GM12878 (cell line): ENCODE measurements around the gene PERM1. TPM values are rescaled to one million over a fixed set of nuclear protein-coding genes. Genes with fewer than 3 reads are reported as not detected.

Experiments
- ATAC-seq: fragments of 200-7000 bp; cut with Tn5 transposase; 3 replicates; pipeline ENCODE4 v1.9.1; 2020; ENCODE audit warnings: mild to moderate bottlenecking, moderate library complexity
- BruUV-seq: library from RNA; stranded (reverse); fragments of 400-500 nt; replicated peaks from 2 replicates; lab custom pipeline; 2021; lab: Mats Ljungman, UMichigan
- CTCF ChIA-PET: fragments of 300-600 bp; sonication (Branson Sonifier 250); formaldehyde crosslinking; extraction: SDS; loops from one replicate; lab custom pipeline; 2021; ENCODE audit warnings: inconsistent platforms; lab: Yijun Ruan, JAX
- POLR2A ChIA-PET: fragments of 350-600 bp; formaldehyde crosslinking; extraction: SDS; loops from one replicate; lab custom pipeline; 2021; ENCODE audit warnings: inconsistent platforms; lab: Charles Lee
- RAD21 ChIA-PET: fragments of 300-600 bp; sonication (Branson Sonifier 250); formaldehyde crosslinking; loops from one replicate; lab custom pipeline; 2023; ENCODE audit warnings: antibody characterized with exemption; ENCODE audit not compliant: unreplicated experiment; lab: Charles Lee
- SMC1A ChIA-PET: fragments of 300-600 bp; sonication (Branson Sonifier 250); formaldehyde crosslinking; loops from one replicate; lab custom pipeline; 2023; ENCODE audit not compliant: unreplicated experiment, uncharacterized antibody; lab: Charles Lee
- DNase-seq: peaks from one replicate; pipeline ENCODE4 v3.0.0-alpha.2; 2011; ENCODE audit warnings: low read depth, low spot score
- FAIRE-seq: peaks from 3 replicates; lab custom pipeline; 2011; peaks lifted over from hg19 to GRCh38; lab: Jason Lieb, UNC
- H2AFZ ChIP-seq: 2 replicates; pipeline ENCODE4 v1.6.0; 2011; ENCODE audit warnings: low read depth, low read length, control low read depth; ENCODE audit not compliant: control insufficient read depth
- H3K27ac ChIP-seq: 2 replicates; pipeline ENCODE4 v1.5.1; 2011; ENCODE audit warnings: control low read depth; ENCODE audit not compliant: control insufficient read depth, insufficient read depth
- H3K27me3 ChIP-seq, 2 experiments: replicated peaks in 1 of 2; 2 replicates each; pipeline versions ENCODE4 v1.6.0 to v1.6.1; 2011; ENCODE audit warnings: low read length in 1 of 2; ENCODE audit not compliant: control insufficient read depth in 2 of 2, insufficient read depth in 2 of 2
- H3K36me3 ChIP-seq, 2 experiments: 2 replicates each; pipeline ENCODE4 v1.5.1; 2011; ENCODE audit warnings: low read length in 1 of 2; ENCODE audit not compliant: control insufficient read depth in 2 of 2, insufficient read depth in 2 of 2
- H3K4me1 ChIP-seq: 2 replicates; pipeline ENCODE4 v1.6.1; 2011; ENCODE audit warnings: mild to moderate bottlenecking, low read length, moderate library complexity, mixed read lengths; ENCODE audit not compliant: control insufficient read depth, insufficient read depth
- H3K4me2 ChIP-seq: 2 replicates; pipeline ENCODE4 v1.6.0; 2011; ENCODE audit warnings: control low read depth; ENCODE audit not compliant: control insufficient read depth, insufficient read depth
- H3K4me3 ChIP-seq: fragments of 200-600 bp; sonication (generic); 2 replicates; pipeline ENCODE4 v1.5.1; 2016
- H3K79me2 ChIP-seq: 2 replicates; pipeline ENCODE4 v1.6.0; 2011; ENCODE audit warnings: low read length; ENCODE audit not compliant: control insufficient read depth, insufficient read depth
- H3K9ac ChIP-seq: 2 replicates; pipeline ENCODE4 v1.8.0; 2011; ENCODE audit warnings: low read length, control low read depth, mixed read lengths; ENCODE audit not compliant: control insufficient read depth, insufficient read depth
- H3K9me3 ChIP-seq: replicated peaks from 3 replicates; pipeline ENCODE4 v1.5.1; 2011; ENCODE audit warnings: mild to moderate bottlenecking, low read length; ENCODE audit not compliant: control insufficient read depth, insufficient read depth
- H4K20me1 ChIP-seq: 2 replicates; pipeline ENCODE4 v1.6.0; 2011; ENCODE audit not compliant: control insufficient read depth, insufficient read depth
- ASH2L ChIP-seq: fragments of 300-600, 200-600 bp; sonication (generic); IDR thresholded peaks from 2 replicates; pipeline ENCODE4 v1.6.1; 2017; ENCODE audit warnings: low read depth, mild to moderate bottlenecking, borderline replicate concordance
- BCL11A ChIP-seq: IDR thresholded peaks from 2 replicates; pipeline ENCODE4 v1.6.1; 2011; ENCODE audit warnings: low read depth, low read length
- CBX5 ChIP-seq: sonication (generic); IDR thresholded peaks from 2 replicates; pipeline ENCODE4 v1.6.1; 2016; ENCODE audit warnings: low read depth, moderate library complexity, mild to moderate bottlenecking, inconsistent platforms
- CHD4 ChIP-seq: fragments of 200-600 bp; sonication (generic); IDR thresholded peaks from 2 replicates; pipeline ENCODE4 v1.6.1; 2016; ENCODE audit warnings: mild to moderate bottlenecking
- E2F4 ChIP-seq: IDR thresholded peaks from 2 replicates; pipeline ENCODE4 v1.6.1; 2012; ENCODE audit warnings: low read depth, low read length, improper control_type of control experiment
- EED ChIP-seq: sonication (generic); IDR thresholded peaks from 2 replicates; pipeline ENCODE4 v1.6.1; 2016; ENCODE audit warnings: antibody characterized with exemption, low read depth
- IRF5 ChIP-seq: fragments of 450-650 bp; IDR thresholded peaks from 2 replicates; pipeline ENCODE4 v1.6.1; 2017; ENCODE audit warnings: borderline replicate concordance
- KLF5 ChIP-seq: fragments of 450-650 bp; IDR thresholded peaks from 2 replicates; pipeline ENCODE4 v1.6.1; 2014; ENCODE audit warnings: mild to moderate bottlenecking; ENCODE audit not compliant: partially characterized antibody
- NR2C1 ChIP-seq: fragments of 450-650 bp; IDR thresholded peaks from 2 replicates; pipeline ENCODE4 v1.6.1; 2017; ENCODE audit warnings: antibody characterized with exemption, mild to moderate bottlenecking, moderate library complexity
- NR2F1 ChIP-seq: fragments of 450-650 bp; conservative IDR thresholded peaks from 2 replicates; pipeline ENCODE4 v1.6.1; 2017; ENCODE audit warnings: mild to moderate bottlenecking
- PAX5 ChIP-seq: IDR thresholded peaks from 2 replicates; pipeline ENCODE4 v1.6.1; 2011; ENCODE audit warnings: low read depth, low read length, borderline replicate concordance
- STAT1 ChIP-seq: fragments of 450-650 bp; conservative IDR thresholded peaks from 2 replicates; pipeline ENCODE4 v1.6.1; 2014; ENCODE audit warnings: antibody characterized with exemption, mild to moderate bottlenecking
- TAF1 ChIP-seq: IDR thresholded peaks from 2 replicates; pipeline ENCODE4 v1.6.1; 2011; ENCODE audit warnings: mild to moderate bottlenecking, low read depth, low read length, borderline replicate concordance
- TCF12 ChIP-seq: IDR thresholded peaks from 2 replicates; pipeline ENCODE4 v1.6.1; 2011; ENCODE audit warnings: low read depth, mild to moderate bottlenecking, low read length
- ZBTB11 ChIP-seq: fragments of 450-650 bp; formaldehyde crosslinking; IDR thresholded peaks from 2 replicates; pipeline ENCODE4 v1.5.0; 2022; ENCODE audit warnings: mild to moderate bottlenecking, missing genetic modification characterization
- ZNF207 ChIP-seq: fragments of 450-650 bp; IDR thresholded peaks from 2 replicates; pipeline ENCODE4 v1.6.1; 2014; ENCODE audit warnings: antibody characterized with exemption, mild to moderate bottlenecking, borderline replicate concordance
- ZNF274 ChIP-seq: IDR thresholded peaks from one replicate; pipeline ENCODE4 v1.8.0; 2011; ENCODE audit not compliant: insufficient read length, insufficient read depth
- WGBS: methylation state at CpG from one replicate; pipeline ENCODE4 v1.1.6; 2016; ENCODE audit warnings: low lambda C conversion rate; ENCODE audit not compliant: insufficient replicate concordance, insufficient coverage; ENCODE audit errors: missing lambda C conversion rate; 5-methylcytosine and 5-hydroxymethylcytosine counted together
- in situ Hi-C: fragments of 300-500 bp; cut with MboI; formaldehyde crosslinking; loops from 9 replicates; pipeline ENCODE4 v1.14.3; 2018; ENCODE audit warnings: mixed read lengths
- intact Hi-C: fragments of 100-400 bp; cut with micrococcal nuclease; formaldehyde crosslinking; loops from one replicate; pipeline ENCODE4 v1.14.2; 2022; ENCODE audit not compliant: unreplicated experiment
- polyA plus RNA-seq, 11 experiments: library from polyadenylated mRNA; depleted of rRNA in 4 of 11; unstranded in 6 of 11; stranded (reverse) in 5 of 11; fragments of >200 nt; fragmentation: Nextera tagmentation in 4 of 11; fragmentation: Illumina TruSeq in 1 of 11; extraction: Ambion mirVana in 4 of 11; extraction: Trizol in 1 of 11; gene quantifications; 1 replicate in 1 of 11; 2 replicates in 10 of 11; pipeline versions ENCODE4 v1.2.1 to v1.2.3, GENCODE V29; 2011 to 2016; ENCODE audit warnings: inconsistent platforms in 2 of 11, missing spikeins in 2 of 11, low read depth in 1 of 11
- total RNA-seq, 4 experiments: library from RNA; depleted of rRNA in 3 of 4; stranded (reverse); fragments of >200 nt in 3 of 4; fragmentation: Illumina TruSeq in 1 of 4; extraction: Trizol in 1 of 4; gene quantifications; 2 replicates each; pipeline versions ENCODE4 v1.2.1 to v1.2.3, GENCODE V29; 2013 to 2021

Gene PERM1
- total and polyA plus RNA-seq, 10 of the 15 experiments (the other 5 are each of a cell fraction or from before 2014, with no cell fraction given), result not detected

GRCh38 chr1:956636-957035, 25.3 kb downstream of the PERM1 start (continued):
- no peak for TF ChIP-seq ZBTB11 (CRISPR knock-in tag)
- no peak for TF ChIP-seq STAT1
- TF ChIP-seq NR2C1, result no peak
- no peak for TF ChIP-seq BCL11A
- TF ChIP-seq ASH2L, result no peak

- Histone ChIP-seq H3K27me3 (no peaks in the 10 kb centered on the region), H4K20me1 (0 out of 2 replicates have a peak, but pooled peaks cover under 1% of the 10 kb centered on the region), H3K36me3 (peaks cover 14 to 45% of the 10 kb centered on the region in 2 experiments; a peak in 3 of 4 replicates), H3K9ac (no peak overlapping the region), H3K9me3 (no peaks in the 10 kb centered on the region), H3K27ac (no peak overlapping the region), H3K79me2 (peaks cover 20% of the 10 kb centered on the region), H3K4me1 (peaks cover 10% of the 10 kb centered on the region), H3K4me3 (no peak overlapping the region), H2AFZ (no peak overlapping the region), H3K4me2 (no peak overlapping the region)
- BruUV-seq, result TSS peak; percentile 28
- CTCF ChIA-PET, result no interaction called here
- WGBS, result 34% methylated on average over 6 of the region's 6 CpGs
- FAIRE-seq (no peak), DNase-seq (no peak), ATAC-seq (no peak)
- in situ Hi-C loops, result no loop called here
- SMC1A ChIA-PET, result no interaction called here
- POLR2A ChIA-PET, result no interaction called here
- RAD21 ChIA-PET, result no interaction called here
- intact Hi-C loops, result no loop called here
- TF ChIP-seq PAX5 (no peak), ZNF207 (no peak), KLF5 (no peak), TAF1 (no peak), CBX5 (no peak), EED (no peak), TCF12 (no peak), ZNF274 (no peak), CHD4 (no peak), E2F4 (no peak), IRF5 (no peak), NR2F1 (no peak)
Measured at GRCh38 chr1:955474-955873, 26.4 kb downstream of the PERM1 start.
